Fibroblast of the aortic adventitia (primary cell): Measurements from ENCODE around the gene CDK4. TPM values are rescaled to one million over a fixed set of nuclear protein-coding genes. Genes with fewer than 3 reads are reported as not detected.
"Not testable (repeated sequence)": the region's sequence is repeated elsewhere in the genome, so short reads cannot be mapped to it uniquely, and the experiment has no call there.

Experiments
- DNase-seq: peaks from one replicate; pipeline ENCODE4 v3.0.0-alpha.2; 2010; ENCODE audit warnings: low read depth
- H3K4me3 ChIP-seq: 2 replicates; pipeline ENCODE4 v1.5.1; 2011; ENCODE audit warnings: low read depth, mild to moderate bottlenecking, control low read depth, low read length, moderate library complexity
- total RNA-seq: library from RNA; depleted of rRNA; stranded (reverse); fragments of >200 nt; gene quantifications from 2 replicates; pipeline ENCODE4 v1.2.3, GENCODE V29; 2012; ENCODE audit warnings: low replicate concordance
- TF ChIP-seq, protein P1 (sequence below): IDR thresholded peaks from 2 replicates; pipeline ENCODE4 v1.5.1; 2011; ENCODE audit warnings: mild to moderate bottlenecking, low read length, control low read depth, inconsistent platforms; ENCODE audit not compliant: insufficient read depth

The CDK4 gene
- total RNA-seq, 1 donor: 208 TPM

DNA sequence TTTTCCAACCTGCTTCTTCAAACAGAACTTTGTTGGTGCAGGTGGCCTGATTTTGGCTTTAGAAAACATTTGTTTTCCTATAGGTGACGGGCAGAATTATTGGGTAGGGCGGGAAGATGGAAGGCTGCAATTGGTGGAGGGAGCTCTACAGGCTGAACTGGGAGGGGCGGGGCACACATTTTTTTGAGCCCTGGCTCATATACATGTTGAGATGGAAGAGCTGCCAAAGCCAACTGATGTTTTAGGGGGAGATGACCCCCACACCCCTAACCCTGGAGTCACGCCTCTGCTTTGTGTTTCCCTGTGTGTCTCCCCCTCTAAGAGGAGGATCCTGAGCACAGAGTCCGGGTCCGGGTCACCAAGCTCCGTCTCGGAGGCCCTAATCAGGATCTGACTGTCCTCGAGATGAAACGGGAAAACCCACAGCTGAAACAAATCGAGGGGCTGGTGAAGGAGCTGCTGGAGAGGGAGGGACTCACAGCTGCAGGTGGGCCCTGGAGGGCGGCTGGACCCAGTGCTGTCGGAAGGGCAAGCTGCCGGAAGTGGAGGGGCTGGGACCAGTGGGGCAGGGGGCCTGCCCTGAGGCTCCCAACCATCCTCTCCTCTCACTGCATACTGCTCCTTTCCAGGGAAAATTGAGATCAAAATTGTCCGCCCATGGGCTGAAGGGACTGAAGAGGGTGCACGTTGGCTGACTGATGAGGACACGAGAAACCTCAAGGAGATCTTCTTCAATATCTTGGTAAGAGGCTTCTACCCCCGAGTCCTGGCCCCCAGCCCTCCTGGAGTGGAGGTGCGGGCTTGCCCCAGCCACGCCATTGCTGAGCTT lies 32.1 kb downstream of the CDK4 start:
- TF ChIP-seq, protein P1, sequence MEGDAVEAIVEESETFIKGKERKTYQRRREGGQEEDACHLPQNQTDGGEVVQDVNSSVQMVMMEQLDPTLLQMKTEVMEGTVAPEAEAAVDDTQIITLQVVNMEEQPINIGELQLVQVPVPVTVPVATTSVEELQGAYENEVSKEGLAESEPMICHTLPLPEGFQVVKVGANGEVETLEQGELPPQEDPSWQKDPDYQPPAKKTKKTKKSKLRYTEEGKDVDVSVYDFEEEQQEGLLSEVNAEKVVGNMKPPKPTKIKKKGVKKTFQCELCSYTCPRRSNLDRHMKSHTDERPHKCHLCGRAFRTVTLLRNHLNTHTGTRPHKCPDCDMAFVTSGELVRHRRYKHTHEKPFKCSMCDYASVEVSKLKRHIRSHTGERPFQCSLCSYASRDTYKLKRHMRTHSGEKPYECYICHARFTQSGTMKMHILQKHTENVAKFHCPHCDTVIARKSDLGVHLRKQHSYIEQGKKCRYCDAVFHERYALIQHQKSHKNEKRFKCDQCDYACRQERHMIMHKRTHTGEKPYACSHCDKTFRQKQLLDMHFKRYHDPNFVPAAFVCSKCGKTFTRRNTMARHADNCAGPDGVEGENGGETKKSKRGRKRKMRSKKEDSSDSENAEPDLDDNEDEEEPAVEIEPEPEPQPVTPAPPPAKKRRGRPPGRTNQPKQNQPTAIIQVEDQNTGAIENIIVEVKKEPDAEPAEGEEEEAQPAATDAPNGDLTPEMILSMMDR: no peak
- H3K4me3 ChIP-seq: no peak overlapping the region
- no peak for DNase-seq

DNA sequence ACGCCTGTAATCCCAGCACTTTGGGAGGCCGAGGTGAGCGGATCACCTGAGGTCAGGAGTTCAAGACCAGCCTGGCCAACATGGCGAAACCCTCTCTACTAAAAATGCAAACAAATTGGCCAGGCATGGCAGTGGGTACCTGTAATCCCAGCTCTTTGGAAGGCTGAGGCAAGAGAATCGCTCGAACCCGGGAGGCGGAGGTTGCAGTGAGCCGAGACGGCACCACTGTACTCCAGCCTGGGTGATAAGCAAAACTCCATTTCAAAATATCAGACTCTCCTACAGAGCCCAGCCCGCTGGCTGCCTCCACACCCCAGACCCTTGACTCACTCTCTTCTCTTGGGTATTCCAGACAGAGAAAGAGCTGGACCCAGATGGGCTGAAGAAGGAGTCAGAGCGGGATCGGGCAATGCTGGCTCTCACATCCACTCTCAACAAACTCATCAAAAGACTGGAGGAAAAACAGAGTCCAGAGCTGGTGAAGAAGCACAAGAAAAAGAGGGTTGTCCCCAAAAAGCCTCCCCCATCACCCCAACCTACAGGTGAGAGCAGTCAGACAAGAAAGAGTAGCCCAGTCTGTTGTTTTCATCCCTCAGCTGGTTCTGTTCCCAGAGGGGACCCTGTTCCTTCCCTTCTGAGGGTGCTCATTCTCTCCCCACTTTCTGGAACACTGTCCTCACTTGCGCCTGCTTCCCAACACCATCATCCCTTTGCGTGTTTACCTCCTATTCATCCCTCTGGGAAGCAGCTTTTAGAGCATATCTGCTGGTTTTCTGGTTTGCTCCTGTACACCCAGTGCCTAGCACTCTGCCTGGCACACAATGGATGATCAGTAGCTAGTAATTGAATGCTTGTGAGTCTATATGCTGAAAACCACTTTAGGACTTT lies 33.2 kb downstream of the CDK4 start:
- no peak for DNase-seq
- TF ChIP-seq, protein P1: no peak
- H3K4me3 ChIP-seq: no peak overlapping the region

DNA sequence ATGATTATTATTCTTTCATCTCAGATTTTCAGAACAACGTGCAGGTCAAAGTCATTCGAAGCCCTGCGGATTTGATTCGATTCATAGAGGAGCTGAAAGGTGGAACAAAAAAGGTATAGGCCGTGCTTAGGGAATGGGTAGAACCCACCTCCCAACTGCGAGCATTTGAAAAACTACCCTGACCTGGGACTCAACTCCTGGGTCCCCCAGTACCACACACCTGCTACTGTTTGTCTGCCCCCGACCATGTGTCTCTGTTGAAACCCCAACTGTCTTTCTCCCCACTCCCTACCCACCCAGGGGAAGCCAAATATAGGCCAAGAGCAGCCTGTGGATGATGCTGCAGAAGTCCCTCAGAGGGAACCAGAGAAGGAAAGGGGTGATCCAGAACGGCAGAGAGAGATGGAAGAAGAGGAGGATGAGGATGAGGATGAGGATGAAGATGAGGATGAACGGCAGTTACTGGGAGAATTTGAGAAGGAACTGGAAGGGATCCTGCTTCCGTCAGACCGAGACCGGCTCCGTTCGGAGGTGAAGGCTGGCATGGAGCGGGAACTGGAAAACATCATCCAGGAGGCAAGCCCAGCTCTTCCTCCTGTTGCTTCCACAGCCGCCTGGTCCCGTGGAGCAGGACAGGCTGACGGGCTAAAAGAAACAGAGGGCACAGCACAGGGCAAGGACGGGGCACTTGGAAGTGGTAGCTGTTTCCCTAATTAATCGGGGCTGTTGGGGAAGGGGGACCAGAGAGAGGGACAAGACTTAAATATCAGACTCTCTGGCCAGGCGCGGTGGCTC lies 34.1 kb downstream of the CDK4 start:
- TF ChIP-seq, protein P1: no peak
- H3K4me3 ChIP-seq: no peak overlapping the region
- DNase-seq: no peak

DNA sequence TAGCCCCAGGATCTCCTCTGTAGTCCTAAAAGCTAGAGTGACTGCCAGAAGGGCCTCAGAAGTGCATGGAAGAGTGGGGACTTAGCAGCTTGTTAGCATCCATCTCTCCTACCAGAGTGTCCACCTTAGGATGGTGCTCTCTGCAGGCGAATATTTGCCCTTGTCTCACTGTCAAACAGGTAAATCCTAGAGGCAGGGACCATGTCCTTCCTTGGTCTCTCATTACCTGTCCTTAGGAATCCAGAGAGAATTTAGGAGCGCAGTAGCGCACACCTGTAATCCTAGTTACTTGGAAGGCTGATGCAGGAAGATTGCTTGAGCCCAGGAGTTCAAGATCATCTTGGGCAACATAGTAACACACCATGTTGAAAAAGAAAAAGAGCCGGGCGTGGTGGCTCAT lies 35.0 kb downstream of the CDK4 start:
- DNase-seq: no peak
- TF ChIP-seq, protein P1: no peak
- H3K4me3 ChIP-seq: no peak overlapping the region

DNA sequence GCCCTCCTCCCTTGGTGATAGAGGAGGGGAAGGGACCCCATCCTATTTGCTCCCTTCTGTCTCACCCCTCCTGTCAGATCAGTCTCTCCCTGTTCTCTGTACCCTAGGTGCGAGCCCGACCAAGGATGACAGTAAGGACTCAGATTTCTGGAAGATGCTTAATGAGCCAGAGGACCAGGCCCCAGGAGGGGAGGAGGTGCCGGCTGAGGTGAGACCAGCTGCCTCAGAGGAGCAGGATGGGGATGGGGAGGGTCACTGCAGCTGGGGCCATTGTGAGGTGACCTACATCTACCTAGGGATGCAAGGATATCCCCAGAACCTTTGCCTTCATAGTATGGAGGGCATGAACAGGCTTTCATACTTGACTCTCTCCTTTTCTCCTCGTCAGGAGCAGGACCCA lies 35.8 kb downstream of the CDK4 start:
- H3K4me3 ChIP-seq: no peak overlapping the region
- TF ChIP-seq, protein P1: no peak
- no peak for DNase-seq

DNA sequence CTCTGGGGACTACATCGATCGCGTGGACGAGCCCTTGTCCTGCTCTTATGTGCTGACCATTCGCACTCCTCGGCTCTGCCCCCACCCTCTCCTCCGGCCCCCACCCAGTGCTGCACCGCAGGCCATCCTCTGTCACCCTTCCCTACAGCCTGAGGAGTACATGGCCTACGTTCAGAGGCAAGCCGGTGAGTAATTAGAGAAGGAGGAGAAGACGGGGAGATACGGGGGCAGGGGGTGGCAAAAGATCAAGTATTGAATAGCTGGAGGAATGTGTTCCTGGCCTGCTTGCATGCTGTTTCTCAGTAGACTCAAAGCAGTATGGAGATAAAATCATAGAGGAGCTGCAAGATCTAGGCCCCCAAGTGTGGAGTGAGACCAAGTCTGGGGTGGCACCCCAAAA lies 36.3 kb downstream of the CDK4 start:
- DNase-seq: no peak
- TF ChIP-seq, protein P1: no peak
- no peak overlapping the region for H3K4me3 ChIP-seq

DNA sequence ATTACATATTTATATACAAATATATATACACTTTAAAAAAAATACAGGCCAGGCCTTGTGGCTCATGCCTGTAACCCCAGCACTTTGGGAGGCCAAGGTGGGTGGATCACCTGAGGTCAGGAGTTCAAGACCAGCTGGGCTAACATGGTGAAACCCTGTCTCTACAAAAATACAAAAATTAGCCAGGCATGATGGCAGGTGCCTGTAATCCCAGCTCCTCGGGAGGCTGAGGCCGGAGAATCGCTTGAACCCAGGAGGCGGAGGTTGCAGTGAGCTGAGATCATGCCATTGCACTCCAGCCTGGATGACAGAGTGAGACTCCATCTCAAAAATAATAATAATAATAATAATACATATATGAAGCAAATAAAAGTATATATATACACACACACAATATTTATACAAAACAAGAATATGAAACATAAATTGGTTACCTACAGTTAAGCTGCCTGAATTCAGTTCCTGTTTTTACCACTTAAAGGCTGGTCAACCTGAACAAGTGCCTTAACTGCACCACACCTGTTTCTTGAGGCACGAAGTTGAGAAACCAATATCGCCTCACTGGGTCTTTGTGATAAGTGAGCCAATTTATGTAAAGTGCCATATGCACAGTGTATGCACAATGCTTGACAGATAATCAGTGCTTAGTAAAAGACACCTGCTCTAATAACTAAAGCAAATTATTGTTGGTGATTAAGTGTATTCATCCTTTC lies 36.9 kb downstream of the CDK4 start:
- DNase-seq: not testable (repeated sequence)

More for the DNA sequence above, 36.9 kb downstream of the CDK4 start:
- not testable (repeated sequence) for H3K4me3 ChIP-seq
